GM21529 (cell line): ENCODE results near the gene DNASE1L2.

ENCODE experiments used
- ATAC-seq: cut with Tn5 transposase; IDR thresholded peaks from one replicate; pipeline ENCODE4 v1.9.1; 2021; ENCODE audit not compliant: unreplicated experiment

DNASE1L2 gene, protein sequence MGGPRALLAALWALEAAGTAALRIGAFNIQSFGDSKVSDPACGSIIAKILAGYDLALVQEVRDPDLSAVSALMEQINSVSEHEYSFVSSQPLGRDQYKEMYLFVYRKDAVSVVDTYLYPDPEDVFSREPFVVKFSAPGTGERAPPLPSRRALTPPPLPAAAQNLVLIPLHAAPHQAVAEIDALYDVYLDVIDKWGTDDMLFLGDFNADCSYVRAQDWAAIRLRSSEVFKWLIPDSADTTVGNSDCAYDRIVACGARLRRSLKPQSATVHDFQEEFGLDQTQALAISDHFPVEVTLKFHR

GRCh38 chr16:2236337-2237101 is at the start of gene DNASE1L2:
TSS of gene DNASE1L2 (plus strand) at chr16:2236444. CDS start at chr16:2236817, 373 bp downstream.
- no peak for ATAC-seq

- no peak for ATAC-seq
Measured at GRCh38 chr16:2186505-2186904, 49.7 kb upstream of the DNASE1L2 start.

- ATAC-seq, result no peak
Measured at GRCh38 chr16:2187212-2187611, 49.0 kb upstream of the DNASE1L2 start.

DNA sequence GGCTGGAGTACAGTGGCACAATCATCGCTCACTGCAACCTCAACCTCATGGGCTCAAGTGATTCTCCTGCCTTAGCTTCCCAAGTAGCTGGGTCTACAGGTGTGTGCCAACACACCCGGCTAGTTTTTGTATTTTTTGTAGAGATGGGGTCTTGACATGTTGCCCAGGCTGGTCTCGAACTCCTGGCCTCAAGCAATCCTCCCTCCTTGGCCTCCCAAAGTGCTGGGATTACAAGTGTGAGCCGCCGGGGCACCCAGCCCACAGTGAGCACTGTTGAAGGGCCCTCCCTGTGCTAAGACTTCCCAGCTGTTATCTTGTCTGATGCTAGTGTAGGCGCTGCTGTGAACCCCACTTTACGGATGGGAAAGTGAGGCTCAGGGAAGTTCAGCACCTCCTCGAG is 47.8 kb upstream of the DNASE1L2 start:
- no peak for ATAC-seq

DNA sequence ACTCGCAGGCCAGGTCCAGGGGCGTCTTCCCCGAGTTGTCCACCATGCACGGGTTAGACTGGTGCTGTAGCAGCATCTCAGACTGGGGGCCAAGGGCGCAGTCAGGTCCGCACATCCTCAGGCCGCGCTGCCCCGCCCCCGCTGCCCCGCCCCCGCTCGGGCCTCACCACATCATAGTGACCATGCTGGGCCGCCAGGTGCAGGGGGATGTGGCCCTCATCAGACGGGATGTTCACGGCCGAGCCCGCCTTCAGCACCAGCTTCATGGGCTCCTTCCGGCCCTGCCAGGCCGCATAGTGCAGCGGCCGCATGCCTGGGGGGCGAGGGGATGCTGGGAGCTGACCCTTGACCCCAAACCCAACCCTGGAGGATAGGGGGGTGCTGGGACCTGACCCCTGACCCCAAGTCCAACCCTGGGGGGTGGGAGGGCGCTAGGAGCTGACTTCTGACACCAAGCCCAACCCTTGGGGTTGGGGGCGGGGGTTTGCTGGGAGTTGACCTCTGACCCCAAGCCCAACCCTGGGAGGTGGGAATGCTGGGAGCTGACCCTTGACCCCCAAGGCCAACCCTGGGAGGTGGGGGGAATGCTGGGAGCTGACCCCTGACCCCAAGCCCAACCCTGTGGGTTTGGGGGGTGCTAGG is 46.9 kb upstream of the DNASE1L2 start:
- ATAC-seq, result no peak

GRCh38 chr16:2190002-2190658 is 46.1 kb upstream of the DNASE1L2 start:
- ATAC-seq, result no peak

DNA sequence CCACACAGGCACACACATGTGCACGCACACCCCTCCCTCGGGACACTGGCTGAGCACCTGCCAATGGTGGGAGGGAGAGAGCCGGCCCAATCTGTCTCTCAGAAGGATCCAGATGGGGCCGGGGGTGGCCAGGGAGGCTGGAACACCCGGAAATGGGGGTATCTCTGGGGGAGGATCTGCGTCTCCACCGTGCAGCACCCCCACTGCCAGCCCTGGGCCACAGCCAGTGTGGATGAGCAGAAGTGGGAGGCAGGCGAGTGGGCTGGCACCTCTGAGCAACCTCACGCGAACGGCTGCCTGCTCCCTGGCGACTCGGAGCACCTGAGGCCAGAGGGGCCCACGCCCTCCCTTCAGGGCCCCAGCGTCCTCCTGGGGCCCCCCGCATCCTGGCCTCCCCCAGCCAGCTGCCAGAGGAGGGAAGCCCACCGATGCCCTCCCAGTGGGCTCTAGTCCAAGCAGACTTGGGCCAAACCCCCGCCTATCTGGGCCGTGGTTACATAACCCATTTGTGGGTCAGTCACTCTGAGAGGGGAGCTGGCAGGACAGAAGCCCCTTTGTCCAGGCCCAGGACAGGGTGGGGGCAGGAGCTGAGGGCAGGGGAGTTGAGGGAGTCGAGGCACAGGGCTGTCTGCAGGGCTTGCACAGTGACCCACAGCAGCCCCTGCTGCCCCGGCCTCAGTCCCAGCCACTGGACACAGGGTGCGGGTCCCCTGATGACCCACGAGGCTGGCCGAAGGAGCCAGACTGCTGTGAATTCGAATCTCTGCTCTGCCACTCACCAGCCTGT is 45.4 kb upstream of the DNASE1L2 start:
- no peak for ATAC-seq

GRCh38 chr16:2191446-2191706 is 44.9 kb upstream of the DNASE1L2 start:
- no peak for ATAC-seq

DNA sequence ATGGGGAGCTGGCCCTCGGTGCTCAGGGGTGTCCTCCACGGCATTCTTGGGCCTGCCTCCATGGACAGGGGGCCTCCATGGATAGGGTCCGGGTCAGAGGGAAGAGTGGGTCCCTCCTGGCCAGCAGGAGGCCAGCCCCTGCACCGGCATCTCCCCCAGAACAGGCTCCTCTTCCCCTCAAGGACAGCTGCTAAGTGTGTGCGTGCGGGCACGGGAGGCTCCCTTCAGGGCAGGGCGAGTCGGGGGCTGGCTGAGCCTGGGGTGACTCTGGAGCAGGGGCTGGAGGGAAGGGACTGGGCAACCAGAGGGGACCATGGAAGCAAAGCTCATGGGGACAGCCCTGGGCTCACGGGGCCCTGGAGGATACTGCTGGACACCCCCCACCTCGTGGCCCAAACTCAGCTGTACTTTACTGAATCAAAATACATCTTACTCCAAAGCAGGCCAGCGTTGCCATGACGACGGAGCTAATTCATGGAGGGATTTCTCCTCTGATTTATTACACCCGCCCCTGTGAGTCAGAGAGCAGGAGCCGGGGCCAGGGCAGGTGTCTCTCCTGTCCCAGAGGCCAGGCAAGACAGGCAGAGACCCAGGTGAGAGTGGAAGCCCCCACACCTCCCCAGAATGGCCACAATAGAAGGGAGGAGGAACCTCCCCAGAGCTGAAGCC is 41.9 kb upstream of the DNASE1L2 start:
- ATAC-seq, result no peak

DNA sequence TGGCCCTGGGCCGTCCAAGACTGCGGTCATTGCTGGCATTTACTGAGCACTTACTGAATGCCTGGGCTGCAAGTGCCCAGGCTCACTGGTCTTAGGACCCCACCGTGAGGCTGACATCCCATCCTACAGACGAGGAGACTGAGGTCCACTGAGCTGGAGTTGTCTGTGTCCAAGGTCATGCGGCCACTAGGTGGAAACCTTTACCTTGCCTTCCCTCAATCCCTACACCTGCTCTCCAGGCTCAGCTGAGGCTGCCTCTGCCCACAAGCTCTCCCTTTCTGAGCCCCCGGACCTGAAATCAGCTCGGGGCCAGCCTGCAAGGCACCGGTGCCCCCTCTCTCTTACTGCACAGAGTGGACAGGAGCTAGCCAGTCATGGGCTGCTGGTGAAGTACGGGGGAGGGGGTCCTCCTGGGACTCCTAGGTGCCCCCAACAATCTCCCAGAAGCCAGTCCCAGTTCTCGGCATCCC is 41.4 kb upstream of the DNASE1L2 start:
- no peak for ATAC-seq

- ATAC-seq, result no peak
Measured at GRCh38 chr16:2195322-2196161, 40.7 kb upstream of the DNASE1L2 start.

DNA sequence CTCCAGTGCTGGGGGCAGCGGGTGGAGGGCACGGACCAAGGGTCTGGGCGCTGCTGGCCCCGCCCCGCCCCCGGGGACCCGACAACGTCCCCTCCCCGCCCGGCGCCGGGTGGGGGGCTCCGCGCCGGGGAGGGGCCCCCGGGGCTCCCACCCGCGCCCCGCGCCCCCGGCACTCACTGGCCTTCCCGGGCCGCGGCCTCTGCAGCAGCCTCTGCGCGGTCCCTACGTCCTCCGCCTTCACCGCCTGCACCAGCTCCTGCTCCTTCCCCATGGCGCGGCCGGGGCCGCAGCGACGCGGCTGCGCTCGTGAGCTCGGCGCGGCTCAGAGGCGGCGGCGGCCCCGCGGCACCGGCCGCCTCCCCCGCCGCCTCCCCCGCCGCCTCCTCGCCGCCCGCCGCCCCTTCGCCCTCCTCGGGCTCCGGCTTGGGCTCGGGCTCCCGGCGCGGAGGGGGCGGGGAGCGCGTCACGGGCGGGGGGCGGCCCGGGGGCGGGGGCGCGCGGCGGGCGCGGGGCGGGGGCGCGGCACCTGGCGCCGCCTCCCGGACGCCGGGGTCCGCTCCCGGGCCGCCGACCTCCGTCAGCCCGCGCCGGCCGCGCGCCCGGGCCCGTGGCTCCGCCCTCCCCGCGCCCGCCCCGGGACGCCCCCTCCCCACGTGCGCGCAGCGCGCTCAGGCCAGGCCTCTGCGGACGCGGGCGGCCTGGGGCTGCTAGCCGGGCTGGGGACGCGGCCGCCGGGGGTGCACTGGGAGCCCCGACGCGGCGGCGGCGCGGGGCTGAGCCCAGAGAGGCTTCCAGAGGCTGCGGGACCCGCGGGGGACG is 39.9 kb upstream of the DNASE1L2 start, which contains the start of gene CASKIN1:
CASKIN1 (minus strand) TSS at position 444 of the 819 bp plus-strand sequence; CDS start at position 271, 173 bp downstream.
- ATAC-seq, result no peak

DNA sequence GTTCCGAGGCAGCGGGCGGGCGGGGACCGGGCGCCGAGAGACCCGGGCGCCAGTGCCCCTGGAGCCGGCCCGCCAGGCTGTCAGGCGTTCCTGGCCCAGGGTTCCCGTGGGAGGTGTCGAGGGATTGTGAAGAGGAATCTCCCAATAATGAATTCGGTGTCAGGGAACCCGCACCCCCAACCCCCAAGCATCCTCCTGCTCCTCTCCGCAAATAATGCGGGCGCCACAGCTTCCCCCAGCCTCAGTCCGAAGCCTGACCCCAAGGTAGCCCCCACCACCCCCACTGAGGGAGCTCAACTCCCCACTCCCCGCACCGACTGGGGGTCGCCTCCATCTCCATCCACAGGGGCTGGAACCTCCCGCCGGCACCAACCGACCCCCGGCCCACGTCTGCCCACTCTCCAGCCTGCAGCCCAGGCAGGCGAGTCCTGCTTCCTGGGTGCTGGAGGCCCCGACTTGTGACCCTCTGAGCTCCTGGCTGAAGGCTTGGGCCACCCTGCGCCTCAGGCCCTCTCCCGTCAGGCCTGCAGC is 39.2 kb upstream of the DNASE1L2 start:
- no peak for ATAC-seq

DNA sequence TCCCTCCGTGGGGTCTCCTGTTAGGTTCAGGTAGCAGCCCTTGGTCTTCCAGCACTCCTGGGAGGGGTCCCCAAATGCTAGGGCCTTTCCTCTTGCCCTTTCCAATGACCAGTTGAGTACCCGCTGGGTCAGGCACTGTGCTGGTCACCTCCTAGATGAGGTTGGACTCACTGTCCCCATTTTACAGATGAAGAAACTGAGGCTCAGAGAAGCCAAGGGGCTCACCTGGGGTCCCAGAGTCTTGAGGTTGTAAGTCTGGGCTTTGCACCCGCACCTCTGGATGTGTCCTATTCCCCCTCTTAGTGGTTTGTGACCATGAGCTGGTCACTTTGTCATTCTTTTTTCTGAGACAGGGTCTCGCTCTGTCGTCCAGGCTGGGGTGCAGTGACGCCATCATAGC is 38.5 kb upstream of the DNASE1L2 start:
- ATAC-seq, result no peak

- ATAC-seq, result no peak
Measured at GRCh38 chr16:2198283-2198682, 38.0 kb upstream of the DNASE1L2 start.

- no peak for ATAC-seq
Measured at GRCh38 chr16:2199095-2199494, 37.1 kb upstream of the DNASE1L2 start.

- ATAC-seq, result no peak
Measured at GRCh38 chr16:2199621-2200139, 36.6 kb upstream of the DNASE1L2 start.

- no peak for ATAC-seq
Measured at GRCh38 chr16:2200313-2200712, 35.9 kb upstream of the DNASE1L2 start.
